Osteoblast (primary cell): Measurements from ENCODE around the gene SHTN1. TPM values are rescaled to one million over a fixed set of nuclear protein-coding genes. Genes with fewer than 3 reads are reported as not detected.

Experiments used
- DNase-seq: peaks from one replicate; pipeline ENCODE4 v3.0.0; 2011; ENCODE audit warnings: low spot score, mixed read lengths; ENCODE audit not compliant: insufficient read length; ENCODE audit errors: missing footprints
- H2AFZ ChIP-seq: 2 replicates; pipeline ENCODE4 v1.6.0; 2011; ENCODE audit warnings: mild to moderate bottlenecking, low read length
- H3K27ac ChIP-seq: 2 replicates; pipeline ENCODE4 v1.5.1; 2011; ENCODE audit warnings: mild to moderate bottlenecking, low read depth, low read length, moderate library complexity
- H3K27me3 ChIP-seq: 2 replicates; pipeline ENCODE4 v1.6.0; 2012; ENCODE audit warnings: mild to moderate bottlenecking, control low read depth, inconsistent platforms, low read length, moderate library complexity; ENCODE audit not compliant: insufficient read depth
- H3K36me3 ChIP-seq: 2 replicates; pipeline ENCODE4 v1.5.1; 2011; ENCODE audit warnings: mild to moderate bottlenecking, low read length, control low read depth, moderate library complexity; ENCODE audit not compliant: insufficient read depth
- H3K4me1 ChIP-seq: 2 replicates; pipeline ENCODE4 v1.5.1; 2011; ENCODE audit warnings: mild to moderate bottlenecking, low read length, control low read depth, moderate library complexity; ENCODE audit not compliant: insufficient read depth
- H3K4me2 ChIP-seq: 2 replicates; pipeline ENCODE4 v1.6.0; 2011; ENCODE audit warnings: mild to moderate bottlenecking, low read length; ENCODE audit not compliant: insufficient read depth
- H3K4me3 ChIP-seq: fragments of 200-600 bp; sonication (generic); 3 replicates; pipeline ENCODE4 v1.5.1; 2012; ENCODE audit warnings: mild to moderate bottlenecking, low read length, inconsistent platforms; ENCODE audit not compliant: insufficient read depth
- H3K79me2 ChIP-seq: 2 replicates; pipeline ENCODE4 v1.6.0; 2012; ENCODE audit warnings: mild to moderate bottlenecking, low read length, control low read depth, inconsistent platforms; ENCODE audit not compliant: insufficient read depth
- H3K9me3 ChIP-seq: 2 replicates; pipeline ENCODE4 v1.5.1; 2011; ENCODE audit warnings: low read depth, low read length, control low read depth
- H4K20me1 ChIP-seq: 2 replicates; pipeline ENCODE4 v1.6.0; 2012; ENCODE audit warnings: mild to moderate bottlenecking, low read length, control low read depth; ENCODE audit not compliant: insufficient read depth
- CTCF ChIP-seq: IDR thresholded peaks from 2 replicates; pipeline ENCODE4 v1.5.1; 2011; ENCODE audit warnings: mild to moderate bottlenecking, low read depth, low read length, moderate library complexity; ENCODE audit errors: extremely low read depth
- total RNA-seq: library from RNA; depleted of rRNA; stranded (reverse); fragments of >200 nt; gene quantifications from 2 replicates; pipeline ENCODE4 v1.2.3, GENCODE V29; 2012

SHTN1 gene
- total RNA-seq, 1 donor: 2.2 TPM

GRCh38 chr10:116866987-116867595, 137.9 kb downstream of the SHTN1 start:
- DNase-seq: no peak
- no peaks in the 10 kb centered on the region for H3K9me3 ChIP-seq
- no peaks in the 10 kb centered on the region for H3K79me2 ChIP-seq
- no peaks in the 10 kb centered on the region for H3K27me3 ChIP-seq
- H3K36me3 ChIP-seq: no peaks in the 10 kb centered on the region
- H3K27ac ChIP-seq: no peak overlapping the region
- no peak overlapping the region for H3K4me2 ChIP-seq
- H3K4me3 ChIP-seq: no peak overlapping the region
- H3K4me1 ChIP-seq: no peaks in the 10 kb centered on the region
- H4K20me1 ChIP-seq: no peaks in the 10 kb centered on the region
- TF ChIP-seq CTCF: no peak
- no peak overlapping the region for H2AFZ ChIP-seq

- no peak for DNase-seq
- Histone ChIP-seq H3K4me2 (no peak overlapping the region), H3K27me3 (no peaks in the 10 kb centered on the region), H3K36me3 (no peaks in the 10 kb centered on the region), H3K27ac (no peak overlapping the region), H3K79me2 (no peaks in the 10 kb centered on the region), H3K4me1 (no peaks in the 10 kb centered on the region), H4K20me1 (no peaks in the 10 kb centered on the region), H3K9me3 (no peaks in the 10 kb centered on the region), H2AFZ (no peak overlapping the region), H3K4me3 (no peak overlapping the region)
- TF ChIP-seq CTCF: no peak
Observed at GRCh38 chr10:116866066-116866465, 138.9 kb downstream of the SHTN1 start.

- Histone ChIP-seq H3K4me3 (no peak overlapping the region), H3K27me3 (no peaks in the 10 kb centered on the region), H3K4me2 (no peak overlapping the region), H4K20me1 (no peaks in the 10 kb centered on the region), H3K79me2 (no peaks in the 10 kb centered on the region), H2AFZ (no peak overlapping the region), H3K36me3 (no peaks in the 10 kb centered on the region), H3K9me3 (no peaks in the 10 kb centered on the region), H3K27ac (no peak overlapping the region), H3K4me1 (no peaks in the 10 kb centered on the region)
- TF ChIP-seq CTCF: no peak
- no peak for DNase-seq
Observed at GRCh38 chr10:116864436-116864835, 140.6 kb downstream of the SHTN1 start.

- no peaks in the 10 kb centered on the region for H3K27me3 ChIP-seq
- DNase-seq: no peak
- TF ChIP-seq CTCF: no peak
- H3K36me3 ChIP-seq: no peaks in the 10 kb centered on the region
- no peak overlapping the region for H3K4me3 ChIP-seq
- no peak overlapping the region for H2AFZ ChIP-seq
- H3K4me1 ChIP-seq: no peaks in the 10 kb centered on the region
- no peaks in the 10 kb centered on the region for H4K20me1 ChIP-seq
- no peaks in the 10 kb centered on the region for H3K9me3 ChIP-seq
- no peaks in the 10 kb centered on the region for H3K79me2 ChIP-seq
- H3K4me2 ChIP-seq: no peak overlapping the region
- H3K27ac ChIP-seq: no peak overlapping the region
Observed at GRCh38 chr10:116861796-116862195, 143.2 kb downstream of the SHTN1 start.
